Measurements from ENCODE around the gene TMEM25.

DNA sequence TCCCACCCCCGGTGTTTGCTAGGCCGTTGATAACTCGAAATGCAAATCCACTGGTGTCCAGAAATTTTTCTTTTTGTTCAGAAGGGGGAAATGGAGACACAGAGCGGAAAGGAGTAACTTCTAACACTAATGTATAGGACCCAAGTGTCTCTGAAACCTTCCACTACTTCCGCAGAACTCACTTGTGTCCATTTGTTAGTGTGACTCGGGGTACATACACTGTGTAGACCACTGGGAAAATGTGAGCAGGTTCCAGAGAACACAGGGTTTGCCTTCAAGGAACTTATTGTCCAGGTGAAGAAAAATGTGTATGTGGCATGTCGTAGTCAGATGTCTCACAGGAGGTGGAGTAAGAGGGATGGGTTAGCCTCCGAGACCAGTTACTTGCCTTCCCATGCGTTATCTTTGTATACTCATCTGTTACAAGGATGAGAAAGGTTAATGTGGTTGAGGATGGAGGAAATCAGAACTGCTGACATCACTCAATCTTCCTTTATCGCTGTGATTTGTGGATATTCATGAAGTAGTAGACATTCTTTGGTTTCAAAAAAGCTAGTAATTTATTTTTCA lies 42.1 kb downstream of the TMEM25 start:
- TF ChIP-seq, protein P1, sequence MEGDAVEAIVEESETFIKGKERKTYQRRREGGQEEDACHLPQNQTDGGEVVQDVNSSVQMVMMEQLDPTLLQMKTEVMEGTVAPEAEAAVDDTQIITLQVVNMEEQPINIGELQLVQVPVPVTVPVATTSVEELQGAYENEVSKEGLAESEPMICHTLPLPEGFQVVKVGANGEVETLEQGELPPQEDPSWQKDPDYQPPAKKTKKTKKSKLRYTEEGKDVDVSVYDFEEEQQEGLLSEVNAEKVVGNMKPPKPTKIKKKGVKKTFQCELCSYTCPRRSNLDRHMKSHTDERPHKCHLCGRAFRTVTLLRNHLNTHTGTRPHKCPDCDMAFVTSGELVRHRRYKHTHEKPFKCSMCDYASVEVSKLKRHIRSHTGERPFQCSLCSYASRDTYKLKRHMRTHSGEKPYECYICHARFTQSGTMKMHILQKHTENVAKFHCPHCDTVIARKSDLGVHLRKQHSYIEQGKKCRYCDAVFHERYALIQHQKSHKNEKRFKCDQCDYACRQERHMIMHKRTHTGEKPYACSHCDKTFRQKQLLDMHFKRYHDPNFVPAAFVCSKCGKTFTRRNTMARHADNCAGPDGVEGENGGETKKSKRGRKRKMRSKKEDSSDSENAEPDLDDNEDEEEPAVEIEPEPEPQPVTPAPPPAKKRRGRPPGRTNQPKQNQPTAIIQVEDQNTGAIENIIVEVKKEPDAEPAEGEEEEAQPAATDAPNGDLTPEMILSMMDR (IDR thresholded peaks at IDR 0.05), result no peak
- no peak for TF ChIP-seq EP300 (IDR thresholded peaks at IDR 0.05)
- TF ChIP-seq POLR2A (IDR thresholded peaks at IDR 0.05), result no peak

Data from tibial nerve (tissue), 4 donors.